ENCODE data around the gene NME7.
A peak's percentile ranks its signal among the peaks of the same experiment; 100 is the strongest.

NME7 gene

DNA sequence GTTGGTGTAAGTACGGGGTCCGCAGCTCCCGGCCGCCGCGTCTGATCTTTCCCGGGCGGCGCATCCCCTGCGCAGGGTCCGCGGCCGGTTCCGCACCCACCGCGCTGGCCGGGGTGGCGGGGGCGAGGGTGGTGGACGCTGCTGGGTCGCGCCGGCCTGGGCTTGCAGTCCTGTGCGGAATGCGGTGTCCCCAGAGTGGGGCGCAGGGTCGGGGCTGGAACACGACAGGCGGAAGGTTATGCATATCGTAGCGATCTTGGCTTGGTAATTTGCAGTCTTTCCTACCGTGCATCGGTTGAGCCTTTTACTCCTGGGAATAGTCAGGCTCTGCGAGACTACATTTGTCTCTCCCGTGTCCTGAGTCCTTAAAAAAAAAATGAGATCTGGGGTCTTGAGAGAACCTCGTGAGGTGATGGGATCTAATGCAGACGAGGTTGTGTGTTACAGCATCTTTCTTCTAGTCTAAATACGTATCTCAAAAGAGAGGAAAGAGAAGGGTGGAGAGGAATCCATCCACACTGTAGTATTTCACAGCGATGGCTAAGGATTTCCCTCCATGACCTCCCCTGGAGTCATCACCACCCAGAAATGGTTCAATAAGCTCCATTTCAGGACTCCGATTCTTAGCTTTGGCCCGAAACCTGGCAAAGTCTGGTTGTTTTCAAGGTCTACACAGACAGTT is 260.5 kb downstream of the NME7 start:
- ATAC-seq (no peak), DNase-seq (peak; percentile 21)

DNA sequence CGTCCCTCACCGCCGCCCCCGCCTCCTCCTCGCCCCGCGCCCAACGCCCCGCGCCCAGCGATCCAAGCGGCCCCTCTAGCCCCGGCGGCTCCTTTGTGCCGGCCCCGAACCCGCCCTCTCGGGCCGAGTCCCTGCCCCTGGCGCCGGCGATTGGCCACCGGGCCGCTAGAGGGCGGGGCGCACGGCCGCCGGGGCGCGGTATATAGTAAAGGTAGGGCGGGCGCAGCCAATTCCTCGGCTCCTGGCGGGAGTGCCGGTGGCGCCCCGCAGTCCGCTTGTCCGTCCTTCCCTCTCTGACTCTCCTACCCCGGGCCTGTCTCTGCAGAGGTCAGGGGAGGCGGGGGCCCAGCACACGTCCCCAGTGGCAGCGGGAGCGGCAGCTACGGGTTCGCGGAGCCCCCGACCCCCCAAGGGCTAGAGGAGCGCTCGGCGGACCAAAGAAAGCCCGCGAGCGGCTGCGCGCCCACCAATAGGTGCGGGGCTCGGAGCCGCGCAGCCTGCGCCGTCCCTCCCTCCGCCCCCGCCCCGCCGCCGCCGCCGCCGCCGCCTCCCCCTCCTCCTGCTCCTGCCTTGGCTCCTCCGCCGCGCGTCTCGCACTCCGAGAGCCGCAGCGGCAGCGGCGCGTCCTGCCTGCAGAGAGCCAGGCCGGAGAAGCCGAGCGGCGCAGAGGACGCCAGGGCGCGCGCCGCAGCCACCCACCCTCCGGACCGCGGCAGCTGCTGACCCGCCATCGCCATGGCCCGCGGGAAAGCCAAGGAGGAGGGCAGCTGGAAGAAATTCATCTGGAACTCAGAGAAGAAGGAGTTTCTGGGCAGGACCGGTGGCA is 261.3 kb downstream of the NME7 start, which contains the start of gene ATP1B1:
Gene ATP1B1 (plus strand): TSS at position 596 of the 826 bp plus-strand sequence. CDS start 140 bp downstream, at position 736.
- DNase-seq: peak; percentile 87
- ATAC-seq: peak; percentile 93

DNA sequence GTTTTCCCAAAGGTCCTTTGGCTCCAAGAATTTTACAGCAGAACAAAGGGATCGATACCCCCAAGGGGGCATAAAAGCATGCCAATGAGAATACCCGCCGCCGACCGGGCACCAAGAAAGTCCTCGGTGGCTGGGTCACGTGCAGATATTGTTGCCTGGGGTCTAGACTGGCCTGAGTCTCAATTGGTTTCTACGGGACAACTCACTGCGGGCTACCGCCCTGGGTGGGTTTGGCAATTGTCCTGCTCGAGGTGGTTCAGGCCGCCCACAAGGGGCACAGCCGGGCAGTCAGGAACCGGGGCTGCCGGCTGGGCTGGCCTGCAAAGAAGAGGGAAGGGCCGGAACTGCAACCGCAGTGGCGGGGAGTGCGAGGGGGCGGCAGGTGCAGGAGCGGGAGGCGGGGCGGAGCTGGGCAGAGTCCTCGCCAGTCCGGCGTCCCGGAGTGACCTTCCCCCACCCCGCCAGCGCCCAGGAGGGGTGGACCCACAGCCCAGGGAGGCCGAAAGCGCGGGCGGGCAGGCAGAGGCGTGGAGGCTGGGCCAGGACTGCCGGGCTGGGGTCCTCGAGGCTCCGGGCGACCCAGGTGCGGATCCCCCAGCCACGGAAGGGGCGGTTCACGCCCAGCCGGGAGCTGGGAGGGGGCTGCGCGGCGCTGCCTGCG is 262.0 kb downstream of the NME7 start:
- ATAC-seq (peak; percentile 3), DNase-seq (peak; percentile 34)

DNA sequence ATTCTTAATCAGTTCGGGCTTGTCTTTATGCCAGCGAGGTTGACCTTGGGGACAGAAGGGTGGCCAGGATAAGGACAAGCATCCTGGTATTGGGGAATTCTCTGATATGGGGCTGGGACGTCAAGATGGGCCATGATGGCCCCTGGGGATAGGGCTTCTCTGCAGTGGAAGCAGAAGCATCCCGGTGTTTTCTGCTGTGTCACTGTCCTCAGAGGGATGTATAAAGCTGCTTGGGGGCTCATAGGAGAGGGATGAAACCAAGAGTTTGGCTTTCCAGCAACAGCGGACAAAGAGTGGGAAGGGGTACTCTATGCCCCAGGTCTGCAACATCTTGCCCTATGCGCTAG is 262.5 kb downstream of the NME7 start:
- no peak for ATAC-seq
- no peak for DNase-seq

DNA sequence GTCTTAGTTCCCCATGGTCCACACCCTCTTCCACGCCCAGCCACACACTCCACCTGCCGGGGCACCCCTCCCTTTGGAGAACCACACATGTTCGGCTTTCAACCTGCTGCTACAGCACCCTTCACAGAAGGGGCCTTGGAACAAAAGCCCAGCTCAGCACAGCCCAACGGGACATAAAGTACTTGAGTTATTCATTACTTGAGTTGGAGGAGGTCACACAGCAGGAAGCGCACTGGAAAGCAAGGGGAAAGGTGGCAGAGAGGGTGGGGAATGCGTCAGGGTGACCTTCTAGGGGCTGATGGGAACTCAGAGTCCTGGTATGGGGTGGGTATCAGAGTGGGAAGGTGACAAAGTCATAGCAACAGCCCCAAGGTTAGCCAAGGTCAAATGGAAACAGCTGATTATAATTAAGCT is 264.1 kb downstream of the NME7 start:
- no peak for ATAC-seq
- DNase-seq: no peak

DNA sequence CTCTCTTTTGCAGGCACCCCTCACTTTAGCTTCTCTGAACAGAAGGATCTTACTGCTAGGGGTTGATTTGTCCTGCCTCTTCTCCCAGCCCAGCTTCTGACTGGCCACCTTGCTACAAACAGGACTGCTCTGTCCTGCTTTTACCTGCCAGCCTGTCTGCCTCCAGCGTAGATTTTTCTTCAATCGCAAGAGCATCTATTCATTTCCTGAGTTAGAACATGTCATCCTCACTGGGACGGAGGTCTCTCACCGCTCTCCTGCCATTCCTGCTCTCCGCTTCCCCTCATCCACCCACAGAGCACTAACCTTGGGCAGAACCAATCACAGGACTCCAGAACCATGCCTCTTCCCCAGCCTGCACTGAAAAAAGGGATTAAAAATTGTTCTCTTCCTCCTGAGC is 264.6 kb downstream of the NME7 start:
- ATAC-seq (no peak), DNase-seq (no peak)

DNA sequence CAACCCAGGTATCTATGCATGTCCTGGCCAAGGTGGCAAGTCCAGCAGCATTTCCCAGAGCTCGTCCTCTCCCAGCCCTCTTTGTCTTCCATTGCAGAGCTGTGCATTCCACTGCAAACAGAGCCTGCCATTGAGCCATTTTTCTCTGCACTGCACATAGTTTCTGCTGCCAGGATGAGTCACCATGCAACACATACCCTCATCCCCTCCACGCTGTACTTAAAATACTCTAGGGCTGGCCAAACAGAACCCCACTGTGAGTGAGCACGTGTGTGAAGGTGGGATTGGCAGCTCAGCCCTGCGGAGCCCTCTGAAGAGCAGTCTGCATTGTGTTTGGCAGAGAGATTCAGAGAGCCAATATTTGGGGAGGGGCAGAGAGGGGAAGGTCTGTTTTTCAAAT is 265.0 kb downstream of the NME7 start:
- no peak for ATAC-seq
- DNase-seq: no peak

DNA sequence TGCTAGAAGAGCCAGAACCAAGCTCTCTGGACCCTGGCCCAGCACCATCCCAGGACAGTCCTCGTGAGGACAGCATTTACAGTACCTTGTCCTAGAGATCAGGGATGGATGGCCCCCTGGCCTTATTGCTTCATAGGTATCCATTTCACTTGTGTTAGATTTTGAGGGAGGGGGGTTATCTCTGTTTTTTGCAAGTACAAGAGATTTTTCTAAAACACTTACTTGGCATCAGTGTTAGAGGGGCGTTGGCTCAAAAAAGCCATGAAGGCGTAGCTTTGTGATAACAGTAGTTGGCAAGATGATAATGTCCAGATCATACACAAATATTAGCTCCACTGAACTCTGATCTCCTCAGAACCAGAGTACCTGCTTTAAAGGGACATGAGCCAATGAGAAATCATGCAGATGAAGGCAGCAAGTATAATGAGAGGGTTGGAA is 266.9 kb downstream of the NME7 start:
- no peak for DNase-seq
- no peak for ATAC-seq

DNA sequence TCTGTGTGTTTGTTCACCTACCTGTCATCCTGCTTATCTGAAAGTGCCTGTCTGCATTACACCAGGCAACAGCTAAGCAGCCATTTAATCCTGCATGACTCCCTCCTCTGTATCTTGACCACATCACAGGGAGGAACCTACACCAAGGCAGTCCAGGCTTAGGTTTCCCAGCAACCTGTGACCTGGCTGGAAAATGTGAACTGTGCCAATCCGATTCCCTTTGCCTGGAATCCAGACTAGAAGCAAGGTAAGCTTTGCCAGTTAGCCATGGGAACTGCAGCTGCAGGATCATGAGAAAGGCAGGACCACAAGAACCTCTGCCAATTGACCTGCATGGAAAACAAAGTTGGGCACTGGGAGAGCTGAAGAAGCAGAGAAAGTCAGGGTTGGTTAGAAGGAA is 267.4 kb downstream of the NME7 start:
- no peak for ATAC-seq
- DNase-seq: no peak

DNA sequence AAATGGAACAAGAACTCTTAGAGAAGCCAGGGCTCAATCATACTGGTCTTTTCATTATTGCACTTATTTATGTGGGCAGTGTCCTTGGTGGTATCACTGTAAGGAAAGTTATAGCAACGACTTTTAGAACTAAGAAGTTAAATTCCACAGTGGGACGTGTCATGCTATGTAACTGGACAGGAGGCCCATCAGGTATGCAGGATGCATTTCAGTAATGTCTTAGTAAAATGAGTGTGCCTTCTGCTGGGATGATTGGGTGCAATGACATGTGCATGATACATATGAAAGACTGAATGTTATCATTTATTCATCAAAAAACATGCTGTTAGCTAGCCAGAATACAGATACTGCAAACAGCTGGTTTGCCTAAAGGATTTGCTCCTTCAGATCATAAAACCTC is 268.0 kb downstream of the NME7 start:
- ATAC-seq: no peak
- no peak for DNase-seq

DNA sequence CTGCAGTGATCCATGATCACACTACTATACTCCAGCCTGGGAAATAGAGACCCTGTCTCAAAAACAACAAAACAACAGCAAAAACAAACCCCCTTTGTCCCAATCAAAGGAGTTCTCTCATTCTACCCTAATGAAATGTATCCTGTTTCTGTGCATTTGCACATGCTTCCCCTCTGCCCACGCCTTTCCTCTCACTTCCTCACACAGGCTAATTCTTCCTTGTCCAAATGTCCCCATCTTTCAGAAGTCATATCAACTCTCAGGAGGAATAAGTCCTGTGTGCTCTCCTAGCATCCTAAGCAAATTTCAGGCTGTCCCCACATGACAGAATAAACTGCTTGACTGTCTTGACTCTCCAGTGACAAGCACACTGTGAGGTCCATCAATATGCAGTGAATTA is 269.2 kb downstream of the NME7 start:
- no peak for ATAC-seq
- no peak for DNase-seq

DNA sequence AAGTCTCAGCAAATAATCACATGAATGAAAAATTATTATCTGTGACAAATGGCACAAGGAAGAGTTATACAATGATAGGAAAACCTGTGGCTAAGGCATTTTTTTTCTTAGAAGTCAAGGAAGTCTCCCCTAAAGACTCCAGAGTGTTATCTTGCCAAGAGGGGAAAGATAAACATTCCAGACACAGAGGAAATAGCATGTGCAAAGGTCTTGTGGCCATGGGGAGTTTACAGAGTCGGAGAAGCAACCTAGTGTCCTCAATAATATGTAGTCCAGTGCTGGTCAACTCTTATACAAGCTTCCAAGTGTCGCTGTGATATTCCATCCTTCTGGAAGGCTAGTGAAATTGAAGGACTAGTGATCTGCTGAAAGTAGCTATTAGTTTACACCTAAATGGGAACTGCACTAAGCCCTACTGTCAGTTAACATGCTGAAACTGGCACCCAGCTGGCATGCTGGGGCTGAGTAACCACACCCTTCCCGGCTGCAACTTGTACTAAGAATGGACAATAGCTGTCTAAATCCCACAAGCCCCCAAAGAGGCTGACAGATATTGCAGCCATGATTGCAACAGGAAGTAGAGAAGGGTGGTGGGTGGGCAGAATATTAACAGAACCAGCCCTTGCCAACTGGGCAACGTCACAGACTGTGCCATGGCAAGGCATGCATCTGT is 272.6 kb downstream of the NME7 start:
- DNase-seq (no peak), ATAC-seq (no peak)

DNA sequence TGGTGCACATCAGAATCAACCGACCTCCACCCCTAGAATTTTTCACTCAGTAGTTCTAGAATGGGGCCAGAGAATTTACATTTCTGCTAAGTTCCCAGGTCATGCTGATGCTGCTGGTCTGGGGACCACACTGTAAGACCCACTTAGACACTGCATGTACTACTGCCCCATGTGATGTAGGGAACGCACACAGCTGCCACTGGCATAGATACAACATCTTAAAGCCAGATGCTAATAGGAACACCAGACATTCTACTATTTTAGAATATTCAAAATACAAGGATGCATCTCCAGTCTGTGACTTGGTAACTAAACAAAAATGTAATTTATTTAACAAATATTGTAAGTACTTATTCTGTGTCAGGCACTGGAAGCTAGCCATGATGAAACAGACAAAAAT is 275.2 kb downstream of the NME7 start:
- no peak for ATAC-seq

DNA sequence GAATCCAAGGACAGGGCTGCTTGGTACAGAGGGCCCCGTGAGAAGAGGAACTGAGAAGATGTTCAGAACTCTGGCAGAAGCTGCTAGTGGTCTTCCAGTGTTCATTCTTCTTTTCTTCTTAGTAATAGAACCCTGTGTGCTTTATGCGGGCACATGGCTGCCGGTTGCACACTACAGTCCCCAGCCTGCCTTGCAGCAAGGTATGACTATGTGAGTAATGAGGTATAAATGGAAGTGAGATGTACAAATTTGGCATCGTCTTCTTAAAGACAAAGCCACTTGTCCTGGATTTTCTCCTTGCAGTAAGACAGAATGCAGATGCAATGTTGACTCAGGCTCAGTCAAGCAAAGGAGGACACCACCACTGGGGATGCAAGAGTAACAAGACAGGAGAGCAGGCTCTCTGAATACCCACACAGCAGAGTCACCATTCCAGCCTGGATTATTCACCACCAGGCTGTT is 276.1 kb downstream of the NME7 start:
- no peak for ATAC-seq
- DNase-seq: no peak

More for the DNA sequence above, 275.2 kb downstream of the NME7 start:
- no peak for DNase-seq

DNA sequence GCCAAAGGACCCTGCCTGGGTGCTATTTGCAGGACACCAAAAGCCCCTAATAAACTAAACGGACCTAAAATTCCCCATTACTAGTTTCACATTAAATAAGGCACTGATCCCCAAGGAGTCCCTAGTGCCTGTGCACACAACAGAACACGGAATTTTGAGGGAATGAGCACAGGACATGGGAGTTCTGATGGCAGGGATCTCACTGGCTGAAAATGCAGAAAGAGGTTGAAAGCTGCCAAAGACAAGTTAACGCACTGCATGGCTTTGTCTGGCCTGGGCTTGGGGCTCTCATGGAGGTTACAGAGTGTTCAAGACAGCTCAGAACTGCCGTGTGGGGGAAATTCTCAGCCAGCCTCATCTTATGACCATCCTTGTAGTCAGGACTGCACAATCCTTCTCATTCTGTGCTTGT is 276.7 kb downstream of the NME7 start:
- ATAC-seq (peak; percentile 41), DNase-seq (no peak)

DNA sequence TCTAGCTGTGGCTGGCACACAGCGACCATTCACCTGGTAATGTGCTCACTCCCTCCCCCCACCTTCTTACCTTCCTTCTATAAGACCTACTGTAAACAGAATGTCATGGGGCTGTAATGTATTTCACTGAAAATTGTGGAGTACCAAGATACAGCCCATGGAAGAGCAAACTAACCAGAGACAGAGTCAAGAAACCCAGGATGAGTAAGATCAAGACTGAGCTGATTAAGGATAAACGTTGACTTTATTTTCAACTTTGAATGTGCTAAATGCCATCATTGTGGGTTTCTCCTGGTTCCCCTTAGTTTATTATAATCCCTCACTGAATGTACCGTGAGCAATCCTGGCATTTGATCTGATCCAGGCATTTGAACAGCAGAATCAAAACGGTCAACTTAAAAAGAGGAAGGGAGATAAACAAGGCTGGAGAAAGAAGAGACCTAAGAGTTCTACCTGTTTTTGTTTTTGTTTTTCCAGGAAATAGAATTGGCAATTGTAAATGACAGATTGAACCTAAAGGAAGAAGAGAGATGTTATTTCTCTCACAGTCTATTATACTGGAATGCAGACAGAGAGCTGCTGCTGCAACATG is 277.2 kb downstream of the NME7 start:
- ATAC-seq (peak; percentile 26), DNase-seq (no peak)

DNA sequence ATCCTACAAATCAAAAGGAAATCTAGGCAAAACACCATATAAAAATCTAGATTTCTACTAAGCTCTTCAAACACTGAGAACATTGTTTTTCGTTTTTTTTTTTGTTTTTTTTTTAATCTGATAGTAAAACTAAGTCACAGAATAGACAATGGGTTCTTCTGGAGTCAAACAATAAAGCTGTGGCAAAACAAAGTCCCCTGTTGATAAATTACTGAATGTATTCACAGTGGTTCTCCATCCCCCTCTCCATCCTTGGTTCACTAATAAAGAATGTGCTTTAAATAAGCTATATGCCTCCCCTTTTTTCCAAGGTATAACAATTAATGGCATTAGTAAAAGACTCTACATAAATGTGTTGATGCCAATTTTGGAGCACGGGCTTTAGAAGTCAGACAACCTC is 277.8 kb downstream of the NME7 start:
- no peak for ATAC-seq

DNA sequence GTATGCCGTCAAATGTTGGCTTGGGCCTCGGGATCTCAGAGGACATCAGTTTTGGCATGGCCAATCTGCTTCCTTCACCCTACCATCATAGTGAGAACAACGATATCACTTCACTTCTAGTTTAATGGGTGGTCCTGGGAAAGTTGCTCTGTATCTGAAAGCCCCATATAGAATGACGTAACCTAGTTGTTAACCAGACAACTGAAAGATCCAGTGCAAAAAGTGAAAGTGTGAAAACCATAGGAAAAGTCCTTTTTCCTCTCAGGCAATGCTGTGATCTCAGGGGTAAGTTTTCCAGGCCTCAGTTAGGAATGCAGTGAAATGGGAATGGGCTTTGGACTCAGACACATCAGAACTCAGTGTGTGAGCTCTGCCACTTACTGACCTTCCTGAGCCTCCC is 279.7 kb downstream of the NME7 start:
- DNase-seq (no peak), ATAC-seq (no peak)

More for the DNA sequence above, 277.8 kb downstream of the NME7 start:
- DNase-seq: no peak

DNA sequence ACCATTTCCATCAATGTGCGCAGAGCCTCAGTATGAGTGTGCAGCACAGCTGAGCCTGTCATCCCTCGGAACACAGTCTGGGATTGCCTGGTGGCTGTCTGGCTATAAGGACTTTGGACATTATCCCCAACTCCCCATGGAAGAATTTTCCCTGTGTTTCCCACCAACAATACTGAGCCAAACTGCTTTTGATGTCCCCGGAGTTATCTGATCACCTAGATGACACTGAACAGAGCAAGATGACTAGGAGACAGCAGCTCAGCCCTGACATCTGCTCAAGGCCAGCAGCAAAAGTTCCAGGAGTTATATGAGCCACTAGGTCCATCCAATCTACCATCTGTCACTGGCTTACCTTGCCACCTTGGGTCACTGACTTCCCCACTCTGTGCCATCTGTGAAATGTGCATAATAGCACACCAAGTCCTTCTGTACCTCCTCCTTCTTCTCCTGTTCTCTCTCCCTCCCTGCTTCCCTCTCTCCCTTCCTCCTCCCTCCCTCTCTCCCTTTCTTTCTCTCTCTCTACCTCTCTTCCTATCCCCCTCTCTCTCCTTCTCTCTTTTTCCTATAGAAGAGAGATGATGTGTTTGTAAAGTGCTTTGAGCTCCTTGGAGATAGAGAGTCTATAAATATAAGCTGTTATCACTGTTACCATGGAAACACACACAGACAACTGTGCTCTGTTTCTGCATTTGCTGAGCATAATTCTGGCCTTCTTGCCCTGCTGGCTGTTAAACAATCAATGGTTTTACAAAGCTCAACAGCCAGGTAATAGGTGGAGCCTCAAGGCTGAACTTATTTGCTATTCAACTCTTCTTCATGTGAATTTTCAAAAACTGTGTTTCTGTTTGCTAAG is 280.8 kb downstream of the NME7 start:
- ATAC-seq: no peak
- no peak for DNase-seq

DNA sequence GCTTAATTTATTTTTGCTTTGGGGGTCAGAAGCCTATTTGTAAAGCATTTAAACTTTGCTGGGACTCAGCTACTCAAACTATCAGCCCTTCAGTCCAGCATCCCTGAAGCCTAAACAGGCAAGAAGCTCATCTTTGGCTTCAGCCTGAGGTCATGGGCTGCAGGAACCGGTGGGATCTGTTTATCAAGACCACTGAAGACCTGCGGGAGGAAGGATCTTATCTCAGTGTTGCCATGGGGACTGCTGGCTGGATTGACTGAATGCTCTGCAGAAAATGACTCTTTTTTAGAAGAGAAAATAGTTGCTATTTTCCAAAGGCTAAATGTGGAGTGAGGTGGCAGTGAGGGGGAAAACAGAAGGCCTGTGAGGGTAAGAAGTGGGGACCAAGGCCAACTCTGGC is 281.7 kb downstream of the NME7 start:
- ATAC-seq (no peak), DNase-seq (no peak)

All from stimulated activated naive CD8-positive, alpha-beta T cell treated with anti-CD3 and anti-CD28 coated beads, Interleukin-15, Interleukin-2, amounts not matched to agents 100 U/mL and 50 U/mL, for 24 hours (primary cell).